MG63 (cell line): ENCODE measurements around the gene ADAM19. TPM values are rescaled to one million over a fixed set of nuclear protein-coding genes. Genes with fewer than 3 reads are reported as not detected.

Experiments
- DNase-seq: peaks from one replicate; pipeline ENCODE4 v3.0.0-alpha.2; 2020
- H3K27me3 ChIP-seq: fragments of 250-450 bp; sonication (Bioruptor Pico); 2 replicates; pipeline ENCODE4 v1.5.1; 2020; ENCODE audit warnings: mild to moderate bottlenecking, moderate library complexity
- H3K36me3 ChIP-seq: fragments of 250-450 bp; sonication (Bioruptor Pico); 2 replicates; pipeline ENCODE4 v1.5.1; 2020; ENCODE audit warnings: mild to moderate bottlenecking, moderate library complexity
- H3K4me3 ChIP-seq: fragments of 250-450 bp; sonication (Bioruptor Pico); 2 replicates; pipeline ENCODE4 v1.5.1; 2020; ENCODE audit warnings: mild to moderate bottlenecking, moderate library complexity
- H3K9me3 ChIP-seq: fragments of 250-450 bp; sonication (Bioruptor Pico); 2 replicates; pipeline ENCODE4 v1.5.1; 2020; ENCODE audit warnings: mild to moderate bottlenecking, moderate library complexity
- total RNA-seq: library from RNA; depleted of rRNA; stranded (reverse); fragments of >200 nt; shearing (Covaris generic); gene quantifications from 2 replicates; pipeline ENCODE4 v1.2.3, GENCODE V29; 2014; ENCODE audit warnings: low replicate concordance

The ADAM19 gene
- total RNA-seq, 1 experiment from 2014 or later = 16.4 TPM

DNA sequence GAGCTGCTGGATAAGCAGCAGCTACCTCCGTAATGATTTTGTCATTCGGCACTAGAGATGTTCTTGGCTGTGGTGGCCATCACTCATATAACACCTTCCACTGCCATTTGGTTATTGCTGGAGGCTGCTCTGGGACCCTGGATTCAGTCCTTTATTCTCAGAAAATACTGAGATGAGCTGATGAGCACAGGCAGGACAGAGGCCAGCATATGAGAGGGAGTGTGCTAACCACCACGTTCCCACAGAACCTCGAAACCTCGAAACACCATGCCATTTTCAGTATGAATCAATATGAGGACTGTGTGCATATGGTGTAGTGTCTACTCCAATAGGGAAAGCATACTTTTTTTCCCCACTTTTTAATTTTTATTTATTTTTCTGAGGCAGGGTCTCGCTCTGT is 56.6 kb downstream of the ADAM19 start:
- Histone ChIP-seq H3K4me3 (no peak overlapping the region), H3K27me3 (no peaks in the 10 kb centered on the region), H3K36me3 (peaks cover 24% of the 10 kb centered on the region), H3K9me3 (no peaks in the 10 kb centered on the region; the same call in 1 of the 2 replicates)
- no peak for DNase-seq

GRCh38 chr5:157516626-157517325 is 58.8 kb downstream of the ADAM19 start:
- Histone ChIP-seq H3K4me3 (no peak overlapping the region), H3K36me3 (peaks cover 26% of the 10 kb centered on the region), H3K27me3 (no peaks in the 10 kb centered on the region), H3K9me3 (no peaks in the 10 kb centered on the region)
- DNase-seq = peak; percentile 96

DNA sequence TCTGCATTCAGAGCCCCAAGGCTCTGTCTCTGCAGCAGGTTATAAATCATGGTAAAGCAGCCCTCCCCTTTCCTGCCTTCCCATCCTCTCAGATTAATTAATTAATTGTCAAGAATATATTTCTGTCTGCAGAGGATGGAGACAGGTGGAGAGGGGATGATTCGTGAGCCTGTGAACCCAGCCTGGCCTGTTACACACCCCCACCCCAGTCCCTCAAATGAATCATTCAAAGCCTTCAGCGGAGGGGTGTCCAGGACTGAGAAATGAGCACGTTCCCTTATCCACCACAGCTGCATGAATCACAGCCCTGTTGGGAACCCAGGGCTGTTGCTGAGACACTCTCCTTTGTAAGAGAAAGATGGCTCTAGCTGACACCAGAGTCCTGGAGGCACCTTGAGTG is 59.6 kb downstream of the ADAM19 start:
- DNase-seq = peak; percentile 88
- no peak overlapping the region for H3K4me3 ChIP-seq
- H3K27me3 ChIP-seq = no peaks in the 10 kb centered on the region
- no peaks in the 10 kb centered on the region for H3K9me3 ChIP-seq
- H3K36me3 ChIP-seq = peaks cover 26% of the 10 kb centered on the region

DNA sequence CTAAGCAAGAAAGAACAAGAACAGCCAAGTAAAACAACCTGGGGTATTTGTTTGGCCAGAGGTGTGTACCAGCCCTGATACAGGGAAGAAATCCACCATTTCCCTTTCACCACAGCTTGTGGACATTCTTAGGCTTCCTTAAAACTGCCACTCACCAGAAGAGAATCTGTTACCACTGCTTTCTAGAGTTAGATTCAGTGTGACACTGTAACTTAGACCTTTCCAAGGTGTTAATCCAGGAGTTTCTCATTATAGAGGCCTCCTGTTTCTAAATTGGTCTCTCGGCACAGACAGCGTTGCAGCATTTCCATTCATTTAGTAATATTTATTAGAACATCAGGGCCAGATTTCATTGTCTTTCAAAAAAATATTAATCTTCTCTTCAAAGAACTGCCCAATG is 60.6 kb downstream of the ADAM19 start:
- Histone ChIP-seq H3K4me3 (no peak overlapping the region), H3K27me3 (no peaks in the 10 kb centered on the region), H3K9me3 (no peaks in the 10 kb centered on the region), H3K36me3 (peaks cover 26% of the 10 kb centered on the region)
- no peak for DNase-seq

GRCh38 chr5:157513182-157513581 is 62.4 kb downstream of the ADAM19 start:
- Histone ChIP-seq H3K9me3 (no peaks in the 10 kb centered on the region), H3K36me3 (peaks cover 17% of the 10 kb centered on the region), H3K4me3 (no peak overlapping the region), H3K27me3 (no peaks in the 10 kb centered on the region)
- DNase-seq = no peak

DNA sequence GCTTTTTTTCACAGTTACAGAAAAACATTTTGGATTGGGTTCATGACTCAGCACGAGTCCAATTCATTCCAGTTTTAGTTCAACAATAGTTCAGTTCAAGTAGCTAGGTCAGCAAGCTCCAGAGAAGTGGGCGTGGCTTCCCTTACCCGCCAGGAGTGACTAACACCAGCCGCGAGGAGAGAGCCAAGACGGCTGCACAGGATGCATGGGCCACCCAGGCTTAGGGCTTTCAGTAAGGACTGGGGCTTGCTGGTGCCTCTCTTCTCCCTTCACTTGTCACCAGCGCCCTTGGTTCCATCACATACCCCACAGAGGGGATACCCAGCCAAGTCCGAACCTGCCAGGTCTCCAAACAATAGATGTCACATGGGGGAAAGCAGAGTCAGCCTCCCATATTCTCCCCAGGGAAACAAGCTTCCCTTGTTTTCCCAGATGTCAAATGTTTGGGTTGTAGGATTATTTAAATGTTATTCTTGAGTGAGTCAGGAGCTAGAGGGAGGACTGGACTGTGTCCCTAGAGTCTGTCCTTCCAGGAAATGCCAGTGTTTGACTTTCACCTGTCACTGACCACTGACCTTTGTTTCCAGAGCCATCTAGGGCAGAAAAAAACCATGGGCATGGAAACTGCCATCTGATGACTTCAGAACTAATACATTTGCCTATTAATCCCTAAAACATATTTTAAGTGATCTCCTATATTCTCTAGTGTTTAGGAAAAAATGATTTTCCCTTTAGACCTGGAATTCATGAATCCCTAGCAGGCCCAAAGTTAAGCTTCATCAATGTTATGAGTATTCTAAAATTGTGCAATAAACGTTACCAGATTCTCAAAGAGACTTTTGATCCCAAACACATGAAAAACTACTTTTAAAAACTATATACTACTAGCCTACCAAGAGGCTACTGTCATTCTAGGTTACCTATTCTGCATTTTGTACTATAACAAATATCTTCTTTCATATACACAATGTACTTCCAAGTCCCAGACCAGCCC is 63.6 kb downstream of the ADAM19 start:
- Histone ChIP-seq H3K4me3 (no peak overlapping the region), H3K9me3 (no peaks in the 10 kb centered on the region), H3K36me3 (peaks cover 10% of the 10 kb centered on the region), H3K27me3 (no peaks in the 10 kb centered on the region)
- DNase-seq = peak; percentile 99

GRCh38 chr5:157510682-157511081 is 64.9 kb downstream of the ADAM19 start:
- no peak overlapping the region for H3K4me3 ChIP-seq
- no peaks in the 10 kb centered on the region for H3K9me3 ChIP-seq

DNA sequence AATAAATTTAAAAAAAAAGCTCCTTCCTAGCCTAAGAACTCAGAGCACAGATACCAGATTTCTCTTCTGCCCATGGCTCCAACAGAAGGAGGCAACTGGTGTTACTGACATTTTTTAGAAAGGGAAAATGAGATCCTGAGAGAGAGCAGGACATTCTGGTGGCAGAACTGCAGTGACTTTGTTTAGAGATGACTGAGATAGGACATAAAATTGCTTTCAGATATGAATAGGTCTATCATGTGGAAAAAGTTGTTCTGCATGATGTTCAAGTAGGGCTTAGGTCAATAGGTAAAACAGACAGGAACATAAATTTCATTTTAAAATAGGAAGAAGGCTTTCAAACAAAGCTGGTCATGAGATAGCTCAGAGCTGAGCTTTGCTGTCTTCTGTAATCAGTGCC is 66.0 kb downstream of the ADAM19 start:
- Histone ChIP-seq H3K36me3 (peaks cover 7% of the 10 kb centered on the region), H3K27me3 (no peaks in the 10 kb centered on the region)
- DNase-seq = no peak

More at GRCh38 chr5:157510682-157511081, 64.9 kb downstream of the ADAM19 start:
- Histone ChIP-seq H3K36me3 (peaks cover 10% of the 10 kb centered on the region), H3K27me3 (no peaks in the 10 kb centered on the region)
- DNase-seq = no peak

GRCh38 chr5:157509093-157509492 is 66.5 kb downstream of the ADAM19 start:
- Histone ChIP-seq H3K36me3 (peaks cover 7% of the 10 kb centered on the region), H3K27me3 (no peaks in the 10 kb centered on the region), H3K4me3 (no peak overlapping the region), H3K9me3 (no peaks in the 10 kb centered on the region)
- no peak for DNase-seq

More for the DNA sequence above, 66.0 kb downstream of the ADAM19 start:
- no peaks in the 10 kb centered on the region for H3K9me3 ChIP-seq
- no peak overlapping the region for H3K4me3 ChIP-seq

DNA sequence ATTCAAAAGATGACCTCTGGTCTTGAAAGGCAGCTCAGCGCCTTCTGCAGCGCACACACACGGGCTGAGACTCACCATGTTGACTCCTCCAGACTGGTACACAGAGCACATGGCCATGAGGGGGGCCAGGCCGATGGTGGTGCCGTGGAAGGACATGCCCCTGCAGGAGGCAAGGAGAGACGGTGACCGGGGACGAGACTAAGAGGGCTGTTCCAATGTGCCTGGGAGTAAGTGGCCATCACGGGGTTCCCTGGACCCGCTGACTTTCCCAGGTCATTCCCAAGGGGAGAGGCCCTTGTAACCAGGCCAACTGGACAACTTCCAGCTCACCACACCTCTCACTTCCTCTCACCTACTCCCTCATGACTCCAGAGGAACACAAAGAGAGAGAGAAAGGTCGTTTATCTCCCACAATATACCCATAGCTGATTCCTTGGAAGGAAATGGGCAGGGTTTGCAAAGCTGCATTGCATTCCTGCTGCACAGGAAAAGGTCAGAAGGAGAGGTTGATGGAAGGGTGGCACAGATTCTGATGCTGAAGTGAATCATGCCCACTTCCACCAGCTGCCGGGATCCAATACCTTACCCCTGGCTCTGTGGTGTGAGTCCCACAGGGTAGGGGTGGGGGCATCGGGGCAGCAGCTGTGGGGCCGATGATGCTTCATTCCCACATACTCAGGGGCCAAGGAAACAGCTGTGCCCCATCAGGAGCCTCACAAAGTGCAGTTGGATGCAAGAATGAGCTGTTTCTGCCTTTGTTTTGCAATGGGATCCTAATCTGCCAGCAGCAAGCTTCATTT is 68.4 kb downstream of the ADAM19 start:
- H3K36me3 ChIP-seq = no peaks in the 10 kb centered on the region; the same call in 1 of the 2 replicates
- DNase-seq = peak; percentile 79
- H3K27me3 ChIP-seq = no peaks in the 10 kb centered on the region
- no peak overlapping the region for H3K4me3 ChIP-seq
- no peaks in the 10 kb centered on the region for H3K9me3 ChIP-seq

DNA sequence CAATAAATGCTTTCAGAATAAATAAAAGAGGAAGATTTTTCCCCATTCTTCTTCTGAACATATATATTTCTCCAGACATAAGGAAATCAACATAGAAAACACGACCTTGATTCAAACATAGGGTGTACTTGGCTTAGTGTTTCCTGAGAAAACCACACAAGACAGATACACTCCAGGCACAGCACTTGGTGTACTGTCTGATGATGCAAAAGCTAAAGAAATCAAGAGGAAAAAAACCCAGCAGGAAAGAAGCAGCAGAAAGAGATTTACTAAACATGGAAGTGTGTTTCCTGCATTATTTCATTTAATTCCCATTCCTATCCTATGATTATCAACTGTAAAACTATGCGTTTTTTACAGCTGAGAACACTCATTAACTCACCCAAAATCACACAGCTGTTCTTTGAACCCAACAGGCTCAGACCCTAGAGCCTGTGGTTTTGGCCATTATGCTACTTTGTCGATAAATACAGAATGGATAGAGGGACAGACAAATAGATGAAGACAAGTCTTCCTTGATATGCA is 69.4 kb downstream of the ADAM19 start:
- no peaks in the 10 kb centered on the region for H3K27me3 ChIP-seq
- no peaks in the 10 kb centered on the region; the same call in 1 of the 2 replicates for H3K36me3 ChIP-seq
- DNase-seq = no peak
- H3K9me3 ChIP-seq = no peaks in the 10 kb centered on the region
- H3K4me3 ChIP-seq = no peak overlapping the region

- DNase-seq = no peak
- Histone ChIP-seq H3K27me3 (no peaks in the 10 kb centered on the region), H3K4me3 (no peak overlapping the region), H3K9me3 (no peaks in the 10 kb centered on the region), H3K36me3 (peaks cover 2% of the 10 kb centered on the region)
Measured at GRCh38 chr5:157505496-157505895, 70.1 kb downstream of the ADAM19 start.

DNA sequence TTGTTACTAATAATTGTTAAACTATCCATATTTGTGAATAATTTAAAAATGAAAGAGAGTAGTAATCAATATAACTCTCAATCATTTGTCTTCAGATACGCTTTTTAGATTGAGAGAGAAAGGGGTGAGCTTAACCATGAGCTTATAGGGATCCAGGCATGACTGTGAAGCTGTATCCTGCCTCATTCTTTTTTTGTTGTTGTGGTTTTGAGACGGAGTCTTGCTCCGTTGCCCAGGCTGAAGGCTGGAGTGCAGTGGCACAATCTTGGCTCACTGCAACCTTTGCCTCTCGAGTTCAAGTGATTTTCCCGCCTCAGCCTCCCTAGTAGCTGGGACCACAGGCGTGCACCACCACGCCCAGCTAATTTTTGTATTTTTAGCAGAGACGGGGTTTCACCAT is 71.5 kb downstream of the ADAM19 start:
- H3K27me3 ChIP-seq = no peaks in the 10 kb centered on the region
- no peaks in the 10 kb centered on the region for H3K9me3 ChIP-seq
- no peak overlapping the region for H3K4me3 ChIP-seq
- no peak for DNase-seq
- H3K36me3 ChIP-seq = peaks cover 5% of the 10 kb centered on the region

- no peak for DNase-seq
- peaks cover 5% of the 10 kb centered on the region for H3K36me3 ChIP-seq
- no peaks in the 10 kb centered on the region for H3K9me3 ChIP-seq
- no peaks in the 10 kb centered on the region for H3K27me3 ChIP-seq
- no peak overlapping the region for H3K4me3 ChIP-seq
Measured at GRCh38 chr5:157502143-157502647, 73.4 kb downstream of the ADAM19 start.

DNA sequence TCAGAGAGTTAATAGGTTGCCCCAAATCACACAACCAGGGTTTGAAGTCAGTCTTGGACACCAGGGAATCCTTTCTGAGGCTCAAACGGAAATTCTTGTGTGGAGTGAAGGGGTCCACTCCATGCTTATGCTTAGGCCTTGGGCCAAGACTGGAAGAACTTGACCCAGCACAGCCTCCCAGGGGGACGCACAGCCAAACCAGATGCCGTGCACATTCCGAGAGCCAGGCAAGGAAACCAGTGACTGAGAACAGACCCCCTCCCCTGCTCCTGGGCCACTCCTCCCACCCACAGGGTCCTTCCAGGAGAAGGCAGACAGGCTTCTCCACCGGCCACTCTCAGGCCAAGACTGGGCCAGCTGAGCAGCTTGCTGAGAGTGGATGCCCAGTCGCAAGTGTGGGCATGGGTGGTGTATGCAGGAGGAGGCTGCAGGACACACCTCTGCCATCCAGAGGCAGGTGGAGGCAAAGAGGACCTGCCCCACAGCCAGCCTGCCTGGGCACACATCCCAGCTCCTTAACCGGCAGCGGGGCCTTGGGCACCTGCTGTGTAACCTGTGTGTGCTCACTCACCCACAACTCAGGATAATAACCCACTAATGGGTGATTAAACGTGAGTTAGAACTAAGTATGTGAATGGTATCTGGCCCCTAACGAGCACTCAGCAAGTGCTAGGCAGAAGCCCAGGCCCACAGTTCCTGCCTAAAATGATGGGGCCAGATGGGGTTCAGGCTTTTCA is 77.5 kb downstream of the ADAM19 start:
- no peaks in the 10 kb centered on the region for H3K9me3 ChIP-seq
- DNase-seq = no peak
- H3K4me3 ChIP-seq = no peak overlapping the region
- H3K36me3 ChIP-seq = peaks cover 11% of the 10 kb centered on the region; the same call in 1 of the 2 replicates
- H3K27me3 ChIP-seq = no peaks in the 10 kb centered on the region

DNA sequence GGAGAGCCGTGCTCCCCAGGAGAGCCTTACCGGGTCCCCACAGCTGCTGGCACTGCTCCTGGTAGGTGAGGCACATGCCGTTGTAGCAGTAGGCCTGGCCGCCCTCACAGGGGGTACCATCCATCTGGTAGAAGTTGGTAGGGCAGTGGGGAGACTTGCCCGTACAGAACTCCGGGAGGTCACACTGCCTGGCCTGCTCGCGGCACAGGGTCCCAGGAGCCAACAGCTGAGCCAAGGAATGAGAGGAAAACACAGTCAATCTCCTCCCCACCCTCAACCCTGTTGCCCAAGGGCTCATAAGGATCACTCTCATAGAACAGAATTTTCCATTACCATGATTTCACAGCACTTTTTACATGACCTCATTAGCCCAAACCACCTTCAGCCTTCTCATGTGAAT is 78.7 kb downstream of the ADAM19 start:
- no peak overlapping the region for H3K4me3 ChIP-seq
- H3K27me3 ChIP-seq = no peaks in the 10 kb centered on the region
- DNase-seq = no peak
- H3K36me3 ChIP-seq = peaks cover 11% of the 10 kb centered on the region; the same call in 1 of the 2 replicates
- H3K9me3 ChIP-seq = no peaks in the 10 kb centered on the region
